KBM-7 (cell line): Measurements from ENCODE around the gene AIG1.
"Not testable (repeated sequence)": the region's sequence is repeated elsewhere in the genome, so short reads cannot be mapped to it uniquely, and the experiment has no call there.

Experiments used
- DNase-seq: peaks from one replicate; pipeline ENCODE4 v3.0.0-alpha.2; 2015
- in situ Hi-C: fragments of 300-500 bp; cut with MboI; formaldehyde crosslinking; loops from 2 replicates; pipeline ENCODE4 v1.14.3; 2020; ENCODE audit warnings: low sequenced_read_pairs, low pct_unique_long_range_greater_than_20kb, mixed read lengths

The AIG1 gene

DNA sequence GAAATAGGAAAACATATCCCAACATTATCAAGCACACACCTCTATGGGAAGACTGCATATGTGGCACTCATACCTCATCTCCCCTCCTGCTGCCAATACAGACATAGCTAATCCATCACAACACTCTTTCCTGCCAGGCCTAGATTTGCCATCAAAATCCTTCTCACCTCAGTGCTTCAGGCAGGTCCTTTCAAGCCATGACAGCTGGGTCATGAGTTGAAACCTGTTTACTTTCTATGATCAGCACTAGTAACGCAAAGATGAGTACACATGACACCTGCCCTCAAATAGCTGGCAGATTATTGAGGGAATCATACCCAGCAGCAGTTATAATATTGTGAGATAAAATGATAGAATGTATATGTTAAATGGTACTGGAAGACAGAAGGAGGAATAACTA lies 183.1 kb downstream of the AIG1 start:
- in situ Hi-C loops, result no loop called here
- DNase-seq, result no peak

- in situ Hi-C loops, result no loop called here
- no peak for DNase-seq
Measured at GRCh38 chr6:143245656-143246055, 185.0 kb downstream of the AIG1 start.

DNA sequence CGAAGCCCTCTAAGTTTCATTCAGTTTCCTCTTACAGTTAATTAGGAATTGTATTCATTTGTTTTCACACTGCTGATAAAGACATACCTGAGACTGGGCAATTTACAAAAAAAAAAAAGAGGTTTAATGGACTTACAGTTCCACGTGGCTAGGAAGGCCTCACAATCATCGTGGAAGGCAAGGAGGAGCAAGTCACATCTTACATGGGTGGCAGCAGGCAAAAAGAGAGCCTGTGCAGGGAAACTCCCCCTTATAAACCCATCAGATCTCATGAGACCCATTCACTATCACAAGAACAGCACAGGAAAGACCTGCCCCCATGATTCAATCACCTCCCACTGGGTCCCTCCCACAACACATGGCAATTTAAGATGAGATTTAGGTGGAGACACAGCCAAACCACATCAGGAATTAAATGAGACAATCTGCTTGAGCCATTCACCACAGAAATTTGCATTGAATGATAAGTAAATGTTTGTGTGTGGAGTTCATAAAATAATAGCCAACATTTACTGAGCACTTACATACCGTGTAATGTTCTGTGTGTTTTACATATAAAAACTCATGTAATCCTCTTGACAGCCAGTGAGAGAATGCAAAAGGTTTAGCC lies 185.6 kb downstream of the AIG1 start:
- in situ Hi-C loops, DNase-seq: not testable (repeated sequence)

- DNase-seq, result no peak
- in situ Hi-C loops, result no loop called here
Measured at GRCh38 chr6:143247586-143247985, 186.9 kb downstream of the AIG1 start.

DNA sequence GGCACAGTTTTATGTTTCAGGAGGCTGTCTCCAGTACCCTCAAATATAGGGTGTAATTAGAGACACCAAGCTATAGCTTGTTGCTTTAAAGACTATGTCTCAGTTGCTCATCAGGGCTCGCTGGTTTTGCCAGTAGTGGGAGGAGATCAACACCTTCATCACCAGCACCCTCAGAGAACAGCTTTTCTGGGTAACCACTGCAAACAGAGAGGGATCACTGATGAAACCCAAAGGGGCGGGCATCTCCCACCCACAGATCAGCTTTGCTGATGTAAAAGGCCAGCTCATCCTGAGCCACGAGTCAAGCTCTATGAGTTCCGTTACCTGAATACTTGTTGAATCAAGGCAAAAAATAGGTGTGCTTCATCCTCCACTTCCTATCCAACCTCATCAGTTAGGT lies 187.7 kb downstream of the AIG1 start:
- in situ Hi-C loops, result no loop called here
- no peak for DNase-seq

- DNase-seq, result no peak
- in situ Hi-C loops, result no loop called here
Measured at GRCh38 chr6:143251288-143251687, 190.6 kb downstream of the AIG1 start.

DNA sequence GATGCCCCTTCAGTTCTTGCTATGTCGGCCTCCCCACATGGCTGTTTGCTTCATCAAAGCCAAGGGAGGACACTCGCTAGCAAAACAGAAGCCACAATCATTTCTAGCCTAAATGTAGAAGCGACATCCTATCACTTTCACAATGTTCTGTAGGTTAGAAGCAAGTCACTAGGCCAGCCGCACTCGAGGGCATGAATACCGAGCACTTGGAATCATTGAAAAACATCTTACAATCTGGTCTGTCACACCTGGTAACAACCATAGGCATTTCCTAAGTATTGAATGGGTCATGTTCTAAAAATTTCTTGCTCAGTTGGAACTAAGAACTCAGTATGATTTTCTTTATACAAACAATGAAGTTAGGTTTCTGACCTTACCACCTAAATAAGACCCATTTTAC lies 192.3 kb downstream of the AIG1 start:
- in situ Hi-C loops, result no loop called here
- DNase-seq, result no peak

- in situ Hi-C loops, result no loop called here
- DNase-seq, result no peak
Measured at GRCh38 chr6:143253586-143253985, 192.9 kb downstream of the AIG1 start.

- in situ Hi-C loops, result no loop called here
- peak; percentile 6 for DNase-seq
Measured at GRCh38 chr6:143258945-143259344, 198.3 kb downstream of the AIG1 start.

GRCh38 chr6:143260857-143261256 lies 200.2 kb downstream of the AIG1 start:
- in situ Hi-C loops, result no loop called here
- DNase-seq, result no peak

DNA sequence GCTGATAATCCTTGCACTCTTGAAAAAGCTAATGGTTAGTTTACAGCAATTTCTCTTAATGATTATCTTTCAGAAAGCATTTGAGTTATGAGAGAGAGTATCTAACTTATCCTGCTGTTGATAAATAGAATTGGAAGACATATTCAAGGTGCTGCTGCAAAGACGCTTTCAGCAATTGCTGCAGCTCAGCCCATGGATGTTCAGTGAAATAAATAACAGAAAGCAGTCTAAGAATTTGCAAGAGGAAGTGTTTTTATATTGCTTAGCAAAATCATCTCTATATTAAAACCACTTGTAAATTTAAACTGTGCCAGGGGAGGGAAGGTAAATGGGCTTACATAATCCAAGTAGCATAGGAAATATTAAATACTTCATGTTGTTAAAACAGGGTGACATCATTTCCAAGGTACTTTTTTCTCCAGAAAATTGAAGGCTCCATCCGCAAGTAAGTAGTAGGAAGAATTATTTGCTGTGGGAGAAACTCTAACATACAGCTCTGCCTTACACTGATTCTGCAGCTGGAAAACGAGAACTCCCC lies 201.3 kb downstream of the AIG1 start:
- DNase-seq, result no peak
- in situ Hi-C loops, result no loop called here

DNA sequence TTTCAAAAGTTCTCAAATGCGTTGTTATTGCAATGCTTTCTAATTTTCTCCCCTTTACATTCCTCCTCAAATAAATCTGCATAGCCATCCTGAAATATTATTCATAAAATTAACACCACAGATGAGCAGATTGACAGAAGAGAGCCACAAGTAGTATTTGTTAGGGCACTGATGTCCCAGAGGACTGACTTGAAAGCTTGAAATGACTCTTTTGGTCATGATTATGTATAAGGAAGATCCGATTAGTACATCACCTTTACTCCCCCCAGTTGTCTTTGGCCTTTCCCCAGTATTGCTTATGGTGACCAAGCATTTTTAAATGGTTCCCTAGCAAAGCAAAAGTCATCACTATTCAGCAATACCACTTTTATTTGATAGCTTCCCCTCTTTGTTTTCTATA lies 202.2 kb downstream of the AIG1 start:
- no peak for DNase-seq
- in situ Hi-C loops, result no loop called here

DNA sequence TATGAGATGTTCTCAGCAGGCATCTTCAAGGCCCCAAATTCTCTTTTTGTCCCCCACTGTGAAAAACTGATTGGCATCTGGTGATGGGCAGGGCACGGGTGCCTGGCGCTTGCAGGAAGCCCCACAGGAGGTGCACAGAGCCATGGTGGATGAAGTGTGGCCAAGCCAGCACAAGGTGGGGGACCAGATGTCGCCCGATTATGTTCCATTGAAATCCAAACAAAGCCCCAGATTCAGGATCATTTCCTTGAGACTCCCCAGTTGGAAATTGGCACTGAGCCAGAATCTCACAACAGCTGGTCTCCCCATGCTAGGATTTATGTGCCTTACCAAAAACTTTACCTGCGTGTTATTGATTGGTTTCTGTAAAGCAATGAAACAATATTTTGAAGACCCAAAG lies 203.7 kb downstream of the AIG1 start:
- in situ Hi-C loops, result no loop called here
- no peak for DNase-seq

DNA sequence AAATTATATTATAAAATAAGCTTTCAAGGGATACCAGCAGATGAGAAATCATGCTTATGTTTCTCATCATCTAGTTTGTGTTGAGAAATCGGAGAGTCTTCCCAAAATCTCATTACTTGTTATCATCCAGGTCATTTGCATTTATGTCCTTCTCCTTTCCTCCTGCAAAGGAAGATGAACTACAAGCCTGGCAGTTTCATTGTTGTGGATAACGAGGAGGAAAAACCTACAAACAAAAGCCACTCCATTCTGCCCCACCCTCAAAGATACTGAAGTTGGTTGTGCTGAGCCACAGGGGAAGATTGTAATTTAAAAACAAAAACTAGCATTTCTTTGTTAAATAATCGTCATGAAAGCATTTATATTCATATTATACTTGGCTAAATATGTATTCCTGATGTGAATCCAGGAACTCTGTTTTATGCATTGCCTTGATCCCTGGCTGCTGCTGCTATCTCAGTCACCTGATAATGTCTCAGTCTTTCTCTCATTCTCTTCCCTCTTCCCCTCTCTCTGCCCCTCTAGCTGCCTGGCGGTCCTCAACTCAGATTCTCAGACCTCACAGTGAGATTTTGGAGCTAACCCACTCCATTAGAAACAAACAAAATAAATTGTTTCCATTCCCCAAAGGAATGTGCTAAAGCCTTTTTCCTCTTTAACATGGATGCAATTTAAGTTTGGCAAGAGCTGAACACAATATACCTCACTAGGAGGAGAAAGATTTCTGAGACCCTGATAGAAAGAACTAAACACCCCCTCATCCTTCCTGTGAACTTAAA lies 204.5 kb downstream of the AIG1 start:
- in situ Hi-C loops, result no loop called here
- DNase-seq, result no peak

DNA sequence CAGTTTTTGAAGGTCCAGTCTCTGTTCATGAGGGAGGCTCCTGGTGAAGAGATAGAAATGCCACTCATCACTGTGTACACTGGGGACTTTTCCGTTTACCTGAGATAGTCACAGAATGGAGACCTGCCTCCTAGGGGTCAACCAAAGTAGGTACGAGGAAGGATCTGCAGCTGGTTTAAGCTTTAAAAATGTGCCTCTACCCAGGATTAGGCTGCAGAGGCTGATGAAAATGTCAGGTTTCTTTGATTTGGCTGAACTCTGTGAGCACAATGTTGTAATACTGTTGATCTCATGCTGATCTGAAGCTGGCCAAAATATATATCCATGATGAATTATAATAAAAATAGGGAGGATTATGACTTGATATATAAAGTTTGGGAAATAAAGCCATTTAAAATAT lies 207.1 kb downstream of the AIG1 start:
- no peak for DNase-seq
- in situ Hi-C loops, result no loop called here

DNA sequence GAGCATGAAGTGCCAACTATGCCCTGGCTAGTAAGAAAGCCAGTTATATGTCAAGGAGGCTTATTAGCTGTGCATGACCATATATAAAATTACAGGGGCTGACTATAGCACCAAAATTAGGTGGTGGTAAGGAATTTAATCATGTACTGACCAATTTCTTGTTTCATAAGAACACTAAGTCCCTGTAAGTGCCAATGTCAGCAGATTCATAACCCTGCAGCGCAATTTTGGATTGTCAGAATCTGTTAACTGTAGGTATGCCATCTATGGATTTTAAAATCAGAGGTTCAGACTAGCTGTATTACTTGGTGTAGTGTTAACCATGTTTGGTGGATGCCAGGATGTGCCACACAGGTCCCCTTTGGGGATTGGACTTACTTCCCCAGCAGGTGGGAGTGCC lies 207.8 kb downstream of the AIG1 start:
- in situ Hi-C loops, result no loop called here

DNA sequence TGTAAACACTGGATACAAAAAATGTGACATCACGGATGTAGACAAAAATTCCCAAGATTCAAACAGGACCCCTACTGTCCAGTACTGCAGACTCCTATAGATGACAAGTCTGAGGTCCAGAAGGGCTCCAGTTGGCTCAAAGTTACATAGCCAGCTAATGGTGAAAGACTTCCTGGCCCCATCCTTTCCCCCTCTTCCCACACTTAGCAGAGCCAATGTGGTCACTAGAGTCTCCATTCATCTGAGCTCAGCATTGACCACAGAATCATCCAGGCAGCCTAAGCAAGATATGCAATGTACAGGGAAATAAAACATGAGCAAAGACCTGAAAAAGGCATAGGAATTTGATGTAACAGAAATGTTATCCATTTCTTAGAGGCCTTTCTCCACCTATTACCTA lies 209.3 kb downstream of the AIG1 start:
- no peak for DNase-seq
- in situ Hi-C loops, result no loop called here

More for the DNA sequence above, 207.8 kb downstream of the AIG1 start:
- DNase-seq, result no peak

- DNase-seq, result no peak
- in situ Hi-C loops, result no loop called here
Measured at GRCh38 chr6:143271024-143271423, 210.3 kb downstream of the AIG1 start.

DNA sequence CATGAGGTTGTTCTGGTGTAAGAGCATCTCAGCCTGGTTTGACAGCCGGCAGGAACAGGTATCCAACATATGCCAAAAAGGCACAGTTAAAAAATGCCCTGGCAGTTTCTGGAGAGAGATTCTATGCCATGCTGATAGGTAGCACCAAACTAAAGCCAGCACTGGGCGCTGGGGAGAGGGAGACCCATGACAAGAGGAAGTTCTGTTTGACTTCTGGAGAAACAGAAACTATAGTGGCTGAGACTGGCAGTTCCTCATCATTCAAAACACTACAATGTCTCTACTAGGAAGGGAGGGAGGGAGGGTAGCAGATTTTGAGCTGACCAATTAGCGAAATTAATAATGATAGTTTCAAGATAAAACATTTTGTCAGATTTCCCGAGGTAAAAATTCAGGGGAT lies 215.7 kb downstream of the AIG1 start:
- peak; percentile 14 for DNase-seq
- in situ Hi-C loops, result no loop called here

DNA sequence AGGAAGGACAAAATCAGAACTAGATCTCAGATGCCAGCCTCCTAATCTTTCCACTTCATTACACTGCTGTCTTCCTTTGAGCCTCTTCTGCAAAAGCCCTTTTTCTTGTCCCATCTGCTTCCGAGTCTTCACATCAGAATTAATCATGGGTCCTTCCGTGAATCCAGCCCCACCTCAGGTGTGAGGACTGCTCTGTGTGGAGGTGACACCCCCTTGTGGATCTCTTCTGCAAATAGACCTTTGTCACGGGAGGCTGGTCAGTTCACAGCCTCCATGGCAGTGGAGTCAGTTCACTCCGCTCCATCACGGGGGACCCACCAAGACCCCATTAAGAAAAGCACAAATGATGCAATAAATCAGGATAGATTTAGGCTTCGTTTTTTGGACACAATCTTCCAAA lies 218.7 kb downstream of the AIG1 start:
- peak; percentile 21 for DNase-seq
- in situ Hi-C loops, result no loop called here
